Cardiac septum (tissue), 1 donor: ENCODE results near the gene R3HDM2. TPM values are rescaled to one million over a fixed set of nuclear protein-coding genes. Genes with fewer than 3 reads are reported as not detected.
"Not testable (repeated sequence)": the region's sequence is repeated elsewhere in the genome, so short reads cannot be mapped to it uniquely, and the experiment has no call there.

Source experiments
- DNase-seq: peaks from one replicate; pipeline ENCODE4 v3.0.0-alpha.2; 2020; ENCODE audit warnings: low spot score
- intact Hi-C: fragments of 100-400 bp; cut with DNase I; formaldehyde crosslinking; loops from one replicate; pipeline ENCODE4 v1.14.0; 2022
- total RNA-seq: library from RNA; stranded (reverse); fragmentation: NEBNext Ultra II Directional; extraction: Animal tissue kit (Norgen Biotek cat#: 25700); gene quantifications from one replicate; pipeline ENCODE4 v1.2.1, GENCODE V29; 2021
- donor health status: DM: no; HTN: no; CAD: no.

Gene R3HDM2
- total RNA-seq, 1 donor from 2014 or later = 77.7 TPM

DNA sequence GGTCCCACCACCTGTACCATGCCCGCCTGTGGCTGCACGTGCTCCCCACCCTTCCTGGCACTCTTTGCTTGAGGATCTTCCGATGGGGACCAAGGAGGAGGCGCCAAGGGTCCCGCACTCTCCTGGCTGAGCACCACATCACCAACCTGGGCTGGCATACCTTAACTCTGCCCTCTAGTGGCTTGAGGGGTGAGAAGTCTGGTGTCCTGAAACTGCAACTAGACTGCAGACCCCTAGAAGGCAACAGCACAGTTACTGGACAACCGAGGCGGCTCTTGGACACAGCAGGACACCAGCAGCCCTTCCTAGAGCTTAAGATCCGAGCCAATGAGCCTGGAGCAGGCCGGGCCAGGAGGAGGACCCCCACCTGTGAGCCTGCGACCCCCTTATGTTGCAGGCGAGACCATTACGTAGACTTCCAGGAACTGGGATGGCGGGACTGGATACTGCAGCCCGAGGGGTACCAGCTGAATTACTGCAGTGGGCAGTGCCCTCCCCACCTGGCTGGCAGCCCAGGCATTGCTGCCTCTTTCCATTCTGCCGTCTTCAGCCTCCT, 25.4 kb upstream of the R3HDM2 start:
- DNase-seq = no peak
- intact Hi-C loops = loop anchor here (5.0 kb wide), 1 partner anchor 244 kb away; no protein-coding TSS in a partner anchor

DNA sequence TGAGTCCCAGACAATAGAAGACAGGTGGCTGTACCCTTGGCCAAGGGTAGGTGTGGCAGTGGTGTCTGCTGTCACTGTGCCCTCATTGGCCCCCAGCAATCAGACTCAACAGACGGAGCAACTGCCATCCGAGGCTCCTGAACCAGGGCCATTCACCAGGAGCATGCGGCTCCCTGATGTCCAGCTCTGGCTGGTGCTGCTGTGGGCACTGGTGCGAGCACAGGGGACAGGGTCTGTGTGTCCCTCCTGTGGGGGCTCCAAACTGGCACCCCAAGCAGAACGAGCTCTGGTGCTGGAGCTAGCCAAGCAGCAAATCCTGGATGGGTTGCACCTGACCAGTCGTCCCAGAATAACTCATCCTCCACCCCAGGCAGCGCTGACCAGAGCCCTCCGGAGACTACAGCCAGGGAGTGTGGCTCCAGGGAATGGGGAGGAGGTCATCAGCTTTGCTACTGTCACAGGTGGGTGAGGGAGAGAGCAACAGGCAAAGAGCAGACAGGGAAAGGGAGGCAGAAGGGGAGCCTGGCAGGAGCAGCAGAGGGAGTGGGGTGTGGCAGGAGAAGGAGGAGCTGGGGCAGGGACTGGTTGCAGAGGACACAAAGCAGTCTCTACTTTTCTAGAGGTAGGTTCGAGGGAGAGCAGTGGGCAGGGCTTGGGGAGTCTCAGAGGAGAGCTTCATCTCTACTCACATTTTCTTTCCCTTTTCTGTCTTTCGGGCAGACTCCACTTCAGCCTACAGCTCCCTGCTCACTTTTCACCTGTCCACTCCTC, 24.7 kb upstream of the R3HDM2 start:
- intact Hi-C loops = loop anchor here (1.0 to 5.0 kb wide), 2 partner anchors 148 to 243 kb away; no protein-coding TSS in a partner anchor
- no peak for DNase-seq

DNA sequence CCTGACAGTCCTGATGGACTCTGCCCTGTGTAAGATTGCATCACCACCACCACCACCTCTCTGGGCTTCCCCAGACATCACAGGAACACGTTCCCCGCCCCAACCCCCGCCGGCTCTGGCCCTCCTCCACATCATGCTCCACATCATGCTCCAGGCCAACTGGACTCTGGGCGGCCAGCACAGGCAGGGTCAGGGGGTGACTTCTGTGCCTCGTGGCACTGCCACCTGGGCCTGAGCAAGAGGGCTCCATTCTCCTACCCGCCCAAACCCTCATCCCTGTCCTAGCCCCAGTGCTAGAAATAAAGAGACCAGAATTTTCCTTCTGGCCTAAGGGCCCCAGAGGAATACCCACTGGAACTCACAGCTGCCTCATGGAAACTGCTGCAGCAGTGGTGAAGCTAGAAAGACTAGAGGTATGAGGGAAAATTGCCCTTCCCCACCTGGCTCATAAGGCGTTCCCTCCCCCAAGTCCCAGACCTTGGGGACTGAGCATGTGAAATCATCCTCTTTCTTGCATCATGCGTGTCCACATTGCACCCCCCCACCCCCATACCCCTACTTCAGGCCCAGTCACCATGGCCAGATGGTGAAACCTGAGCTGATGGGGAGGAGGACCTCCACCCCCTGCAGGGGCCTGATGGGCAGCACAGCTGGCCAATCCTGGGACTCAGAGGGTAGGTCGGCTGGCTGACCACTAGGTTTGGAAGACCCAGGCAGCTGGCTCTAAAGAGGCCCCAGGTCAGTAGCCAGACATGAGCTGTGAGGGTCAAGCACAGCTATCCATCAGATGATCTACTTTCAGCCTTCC, 23.9 kb upstream of the R3HDM2 start, which contains the start of gene INHBE:
Gene INHBE, plus strand, starts transcription at position 742 of the 808 bp plus-strand sequence. CDS start 230 bp downstream, outside the sequence.
- no peak for DNase-seq
- intact Hi-C loops = loop anchor here (1.0 to 5.0 kb wide), 3 partner anchors 147 to 242 kb away; no protein-coding TSS in a partner anchor

DNA sequence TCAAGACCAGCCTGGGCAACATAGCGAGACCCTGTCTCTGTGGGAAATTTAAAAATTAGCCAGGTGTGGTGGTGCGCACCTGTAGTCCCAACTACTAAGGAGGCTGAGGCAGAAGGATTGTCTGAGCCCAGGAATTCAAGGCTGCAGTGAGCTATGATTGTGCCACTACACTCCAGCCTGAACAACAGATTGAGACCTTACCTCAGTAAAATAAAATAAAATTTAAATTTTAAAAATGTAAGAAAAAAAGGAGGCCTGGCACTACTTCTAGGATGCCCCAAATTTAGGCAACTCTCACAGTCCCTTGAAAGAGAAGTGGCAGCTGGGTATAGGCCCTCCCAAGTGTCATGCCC, 23.3 kb upstream of the R3HDM2 start:
- intact Hi-C loops = loop anchor here (5.0 kb wide), 1 partner anchor 192 kb away; no protein-coding TSS in a partner anchor
- no peak for DNase-seq

DNA sequence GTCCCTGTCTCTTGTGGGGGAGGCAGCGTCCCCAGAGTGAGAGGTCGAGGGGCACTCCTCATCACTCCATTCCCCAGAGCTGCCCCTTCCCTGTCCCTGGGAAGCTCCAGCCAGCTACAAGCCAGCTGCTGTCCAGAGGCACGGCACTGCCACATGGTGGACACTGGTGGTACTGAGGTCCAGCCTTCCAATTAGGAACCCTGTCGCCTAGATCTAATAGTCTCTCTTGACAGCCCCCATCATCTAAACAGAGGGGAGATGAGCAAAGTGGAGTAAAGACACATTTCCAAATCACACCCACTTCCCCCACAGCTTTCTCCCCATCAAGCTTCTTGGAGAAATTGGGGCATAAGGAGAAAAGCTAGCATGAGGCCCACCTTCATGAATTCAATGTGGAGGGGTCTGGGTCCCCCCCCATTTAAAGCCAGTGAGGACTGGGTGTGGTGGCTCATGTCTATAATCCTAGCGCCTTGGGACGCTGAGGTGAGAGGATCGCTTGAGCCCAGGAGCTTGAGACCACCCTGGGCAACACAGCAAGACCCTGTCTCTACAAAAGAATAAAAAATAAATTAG, 22.2 kb upstream of the R3HDM2 start:
- peak; percentile 90 for DNase-seq
- intact Hi-C loops = loop anchor here (2.0 to 5.0 kb wide), 2 partner anchors 22 to 191 kb away; partner anchors contain the start of gene R3HDM2

DNA sequence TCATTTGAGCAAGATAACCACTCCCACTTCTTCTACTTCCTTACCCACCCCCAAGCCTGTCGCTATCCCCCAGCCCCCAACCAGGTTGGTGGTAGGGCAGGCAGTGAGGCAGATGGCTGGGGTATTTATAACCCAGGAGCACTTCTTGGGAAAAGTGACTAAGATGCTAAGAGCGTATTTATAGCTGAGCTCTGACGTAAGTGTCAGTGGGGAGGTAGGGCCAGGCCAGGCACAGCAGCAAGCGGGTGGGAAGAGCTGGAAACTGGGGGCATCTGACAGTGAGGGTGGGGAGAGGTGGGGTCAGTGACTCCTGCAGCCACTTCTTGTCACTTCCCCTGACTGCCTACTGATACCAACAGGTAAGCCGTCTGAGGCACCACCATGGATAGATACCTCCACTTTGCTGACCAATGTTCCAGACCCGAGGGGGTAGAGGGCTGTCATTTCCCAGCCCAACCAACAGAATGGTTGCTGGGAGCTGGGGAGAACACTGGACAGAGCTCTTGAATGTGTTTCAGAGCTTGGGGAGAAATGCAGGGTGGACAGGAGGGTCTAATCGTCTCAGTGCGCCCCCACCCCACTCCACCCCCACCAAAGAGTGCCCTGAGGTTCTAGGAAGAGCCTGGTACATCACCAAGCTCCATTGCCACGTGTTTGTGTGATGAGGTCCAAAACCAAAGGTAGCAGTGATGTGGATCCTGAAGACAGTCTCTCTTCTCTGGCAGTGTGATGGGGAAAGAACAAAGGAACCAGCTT, 21.5 kb upstream of the R3HDM2 start:
- DNase-seq = peak; percentile 81
- intact Hi-C loops = loop anchor here (2.0 to 5.0 kb wide), 2 partner anchors 22 to 190 kb away; partner anchors contain the start of gene R3HDM2

DNA sequence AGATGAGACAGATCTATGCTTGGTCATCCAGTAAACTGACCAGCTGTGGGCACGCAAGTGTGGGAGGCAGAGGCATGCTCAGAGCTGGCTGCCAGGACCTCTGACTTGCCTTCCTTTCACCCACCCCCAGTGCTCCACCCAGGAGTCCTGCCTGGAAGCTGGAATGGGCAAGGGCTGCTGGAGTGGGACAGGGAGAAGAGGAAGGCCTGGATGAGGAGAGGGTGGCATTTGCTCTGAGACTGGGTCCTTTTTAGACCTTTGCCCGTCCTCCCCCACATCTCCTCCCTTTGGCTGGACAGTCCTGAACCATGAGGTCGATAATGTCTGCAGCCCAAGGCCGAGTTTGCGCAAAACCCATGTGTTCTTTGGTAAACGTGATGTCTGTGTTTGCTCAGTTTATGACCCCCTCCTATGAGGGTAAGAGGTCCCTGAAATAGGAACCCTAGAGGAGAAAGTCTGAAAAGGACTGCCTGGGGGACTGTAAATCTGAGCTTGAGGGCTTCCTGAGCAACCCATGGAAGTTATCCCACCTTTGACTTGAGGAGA, 20.5 kb upstream of the R3HDM2 start:
- DNase-seq = no peak
- intact Hi-C loops = loop anchor here (5.0 kb wide), 1 partner anchor 189 kb away; no protein-coding TSS in a partner anchor

DNA sequence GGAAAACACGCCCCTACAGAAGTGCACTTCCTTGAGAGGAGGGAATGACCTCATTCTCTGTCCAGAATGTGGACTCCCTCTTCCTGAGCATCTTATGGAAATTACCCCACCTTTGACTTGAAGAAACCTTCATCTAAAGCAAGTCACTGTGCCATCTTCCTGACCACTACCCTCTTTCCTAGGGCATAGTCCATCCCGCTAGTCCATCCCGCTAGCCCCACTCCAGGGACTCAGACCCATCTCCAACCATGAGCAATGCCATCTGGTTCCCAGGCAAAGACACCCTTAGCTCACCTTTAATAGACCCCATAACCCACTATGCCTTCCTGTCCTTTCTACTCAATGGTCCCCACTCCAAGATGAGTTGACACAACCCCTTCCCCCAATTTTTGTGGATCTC, 19.2 kb upstream of the R3HDM2 start:
- no peak for DNase-seq
- intact Hi-C loops = loop anchor here (5.0 kb wide), 1 partner anchor 188 kb away; no protein-coding TSS in a partner anchor

DNA sequence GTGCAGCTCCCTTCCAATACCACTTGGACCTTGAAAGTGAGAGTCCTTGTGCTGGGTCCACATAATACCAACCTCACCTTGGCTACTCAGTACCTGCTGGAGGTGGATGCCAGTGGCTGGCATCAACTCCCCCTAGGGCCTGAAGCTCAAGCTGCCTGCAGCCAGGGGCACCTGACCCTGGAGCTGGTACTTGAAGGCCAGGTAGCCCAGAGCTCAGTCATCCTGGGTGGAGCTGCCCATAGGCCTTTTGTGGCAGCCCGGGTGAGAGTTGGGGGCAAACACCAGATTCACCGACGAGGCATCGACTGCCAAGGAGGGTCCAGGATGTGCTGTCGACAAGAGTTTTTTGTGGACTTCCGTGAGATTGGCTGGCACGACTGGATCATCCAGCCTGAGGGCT, 18.5 kb upstream of the R3HDM2 start:
- no peak for DNase-seq
- intact Hi-C loops = no loop called here

DNA sequence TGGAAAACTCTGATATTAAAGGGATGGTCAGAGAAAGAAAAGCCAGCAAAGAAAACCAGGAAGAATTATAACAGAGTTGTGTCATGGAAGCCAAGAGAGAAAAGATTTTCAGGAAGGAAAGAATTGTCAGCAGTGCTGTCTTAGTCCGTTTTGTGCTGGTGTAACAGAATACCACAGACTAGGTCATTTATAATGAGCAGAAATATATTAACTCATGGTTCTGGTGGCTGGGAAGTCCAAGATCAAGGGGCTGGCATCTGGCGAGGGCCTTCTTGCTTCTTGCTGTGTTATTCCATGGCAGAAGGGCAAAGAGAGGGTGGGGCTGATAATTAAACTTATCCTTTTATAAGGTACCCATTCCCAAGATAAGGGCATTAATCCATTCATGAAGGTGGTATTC, 17.8 kb upstream of the R3HDM2 start:
- intact Hi-C loops = no loop called here
- no peak for DNase-seq

DNA sequence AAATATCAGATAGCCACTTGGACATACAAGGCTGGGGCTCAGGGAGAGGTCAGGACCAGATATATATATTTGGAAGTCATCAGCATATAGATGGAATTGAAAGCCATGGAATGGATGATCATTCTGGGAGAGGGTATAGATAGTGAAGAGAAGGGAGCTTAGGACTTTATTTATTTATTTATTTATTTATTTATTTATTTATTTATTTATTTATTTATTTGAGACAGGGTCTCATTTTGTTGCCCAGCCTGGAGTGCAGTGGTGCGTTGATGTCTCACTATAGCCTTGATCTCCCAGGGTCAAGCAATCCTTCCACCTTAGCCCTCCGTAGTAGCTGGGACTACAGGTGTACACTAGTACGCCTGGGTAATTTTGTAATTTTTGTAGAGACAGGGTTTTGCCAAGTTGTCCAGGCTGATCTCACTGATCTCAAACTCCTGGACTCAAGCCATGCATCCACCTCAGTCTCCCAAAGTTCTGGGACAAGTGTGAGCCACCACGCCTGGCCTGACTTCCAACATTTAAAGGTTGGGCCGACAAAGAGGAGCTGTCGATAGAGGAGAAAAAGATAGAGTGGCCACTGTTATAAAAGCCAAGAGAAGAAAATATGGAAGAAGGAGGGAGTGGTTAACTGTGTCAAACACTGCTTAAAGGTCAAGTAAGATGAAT, 15.6 kb upstream of the R3HDM2 start:
- intact Hi-C loops = no loop called here
- no peak for DNase-seq

DNA sequence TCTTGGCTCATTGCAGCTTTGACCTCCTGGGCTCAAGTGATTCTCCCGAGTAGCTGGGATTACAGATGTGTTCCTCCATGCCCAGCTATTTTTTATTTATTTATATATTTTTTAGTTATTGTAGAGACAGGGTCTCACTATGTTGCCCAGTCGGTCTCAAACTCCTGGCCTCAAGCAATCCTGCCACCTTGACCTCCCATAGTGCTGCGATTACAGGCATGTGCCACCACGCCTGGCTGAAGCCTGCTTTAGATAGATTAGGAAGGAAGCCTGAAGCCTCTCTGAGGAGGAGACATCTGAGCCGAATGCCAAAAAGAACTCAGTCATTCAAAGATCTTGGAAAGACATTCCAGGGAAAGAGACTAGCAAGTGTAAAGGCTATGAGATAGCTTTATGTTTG, 13.9 kb upstream of the R3HDM2 start:
- intact Hi-C loops = no loop called here
- DNase-seq = no peak

DNA sequence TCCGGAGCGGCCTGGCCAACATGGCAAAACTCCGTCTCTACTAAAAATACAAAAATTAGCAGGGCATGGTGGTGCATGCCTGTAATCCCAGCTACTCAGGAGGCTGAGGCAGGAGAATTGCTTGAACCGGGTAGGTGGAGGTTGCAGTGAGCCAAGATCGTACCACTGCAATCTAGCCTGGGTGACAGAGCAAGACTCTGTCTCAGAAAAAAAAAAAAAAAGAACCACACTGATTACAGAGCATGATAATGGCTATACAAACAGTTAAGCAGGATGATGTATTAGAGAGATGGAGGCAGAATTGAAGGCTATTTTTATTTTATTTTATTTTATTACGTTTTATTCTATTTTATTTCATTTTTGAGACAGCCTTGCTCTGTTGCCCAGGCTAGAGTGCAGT, 13.5 kb upstream of the R3HDM2 start:
- intact Hi-C loops = not testable (repeated sequence)

DNA sequence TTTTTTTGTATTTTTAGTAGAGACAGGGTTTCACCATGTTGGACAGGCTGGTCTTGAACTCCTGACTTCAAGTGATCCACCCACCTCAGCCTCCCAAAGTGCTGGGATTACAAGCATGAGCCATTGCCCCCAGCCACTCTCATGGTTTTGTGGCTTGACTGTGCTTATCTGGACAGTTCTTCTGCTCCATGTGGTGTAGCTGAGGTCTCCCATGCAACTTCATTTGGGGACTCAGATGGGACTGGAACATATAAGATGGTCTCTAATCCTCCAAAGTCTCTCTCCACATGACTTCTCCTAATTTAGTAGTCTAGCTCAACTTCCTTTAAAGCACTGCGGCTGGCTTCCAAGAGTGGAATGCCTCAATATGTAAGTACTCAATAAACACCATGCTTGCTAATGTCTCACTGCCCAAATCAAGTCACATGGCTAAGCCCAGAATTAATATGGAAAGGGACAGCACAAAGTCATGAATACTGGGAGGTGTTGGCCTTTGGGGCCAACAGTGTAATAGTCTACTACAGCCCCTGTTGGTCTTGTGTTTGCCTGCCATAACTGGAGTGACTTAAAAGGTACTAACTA, 11.1 kb upstream of the R3HDM2 start:
- intact Hi-C loops = no loop called here
- no peak for DNase-seq

More for the DNA sequence above, 13.5 kb upstream of the R3HDM2 start:
- not testable (repeated sequence) for DNase-seq

DNA sequence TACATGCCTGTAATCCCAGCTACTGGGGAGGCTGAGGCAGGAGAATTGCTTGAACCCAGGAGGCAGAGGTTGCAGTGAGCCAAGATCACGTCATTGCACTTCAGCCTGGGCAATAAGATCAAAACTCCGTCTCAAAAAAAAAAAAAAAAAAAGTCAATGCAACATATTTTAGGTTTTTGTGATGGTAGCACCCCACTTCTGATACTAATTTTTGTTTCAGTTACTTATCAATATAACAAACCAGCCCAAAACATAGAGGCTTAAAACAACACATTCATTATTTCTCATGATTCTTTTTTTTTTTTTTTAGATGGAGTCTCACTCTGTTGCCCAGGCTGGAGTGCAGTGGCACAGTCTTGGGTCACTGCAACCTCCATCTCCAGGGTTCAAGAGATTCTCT, 10.6 kb upstream of the R3HDM2 start:
- DNase-seq, intact Hi-C loops: not testable (repeated sequence)

DNA sequence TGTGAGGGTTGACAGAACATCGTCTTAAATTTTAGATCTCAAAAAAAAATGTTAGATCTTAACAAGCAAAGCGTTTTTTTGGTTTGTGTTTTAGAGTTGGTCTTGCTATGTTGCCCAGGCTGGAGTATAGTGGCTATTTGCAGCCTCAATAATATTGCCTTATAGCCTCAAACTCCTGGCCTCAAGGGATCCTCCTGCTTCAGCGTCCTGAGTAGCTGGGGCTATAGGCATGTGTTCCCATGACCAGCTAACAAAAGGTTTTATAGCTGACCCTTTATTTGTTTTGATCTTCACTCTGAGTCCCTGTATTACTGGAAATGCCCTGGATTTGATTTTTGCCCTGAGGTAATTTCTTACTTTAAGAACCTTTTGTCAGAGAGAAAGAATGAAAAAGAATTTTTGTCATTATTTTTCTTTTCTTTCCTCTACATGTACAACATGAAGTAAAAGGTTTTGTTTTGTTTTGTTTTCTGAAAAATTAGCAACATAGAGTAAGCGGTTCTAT, 9.0 kb upstream of the R3HDM2 start:
- no peak for DNase-seq
- intact Hi-C loops = no loop called here

DNA sequence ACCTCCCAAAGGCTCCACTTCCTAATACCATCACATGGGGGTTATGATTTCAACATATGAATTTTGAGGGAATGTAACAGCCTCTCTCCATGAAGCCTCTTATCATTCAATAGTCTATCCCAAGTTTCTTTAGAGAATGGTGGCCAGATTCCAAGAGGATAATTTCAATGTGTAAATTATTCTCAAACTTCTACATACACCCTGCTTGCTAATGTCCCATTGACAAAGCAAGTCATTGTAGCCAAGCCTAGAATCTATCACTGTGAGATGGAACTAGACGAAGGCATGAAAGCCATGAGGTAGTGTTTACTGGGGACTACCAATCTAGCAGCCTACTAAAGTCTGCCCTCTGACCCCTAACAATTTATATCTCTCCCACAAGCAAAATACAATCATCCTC, 7.6 kb upstream of the R3HDM2 start:
- DNase-seq = no peak
- intact Hi-C loops = no loop called here

DNA sequence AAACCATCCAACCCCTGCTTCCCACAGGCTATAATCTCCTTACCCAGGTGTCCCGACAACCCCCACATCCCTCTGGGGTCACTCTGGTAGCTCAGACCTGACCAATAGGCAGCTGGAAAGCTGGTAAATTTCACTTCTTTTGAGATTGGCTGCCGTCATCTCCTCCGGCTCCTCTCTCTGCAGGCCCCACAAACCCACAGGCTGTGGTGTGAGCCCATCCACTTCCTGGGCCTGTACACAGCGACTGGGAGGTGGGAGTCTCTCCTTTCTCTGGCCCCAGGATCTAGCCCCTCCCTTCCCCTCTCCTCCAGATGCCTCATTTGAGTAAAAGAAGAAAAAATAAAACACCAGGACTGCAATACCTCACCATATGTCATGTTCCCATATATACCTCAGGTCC, 4.5 kb upstream of the R3HDM2 start:
- DNase-seq = no peak
- intact Hi-C loops = no loop called here
